Bronchial epithelial cell (primary cell): ENCODE results near the gene CSK. TPM values are rescaled to one million over a fixed set of nuclear protein-coding genes. Genes with fewer than 3 reads are reported as not detected.

Experiments
- DNase-seq: peaks from one replicate; pipeline ENCODE4 v3.0.0-alpha.2; 2010; ENCODE audit warnings: low read depth
- FAIRE-seq: peaks from 2 replicates; lab custom pipeline; 2011; peaks lifted over from hg19 to GRCh38; lab: Jason Lieb, UNC
- H3K27me3 ChIP-seq: 2 replicates; pipeline ENCODE4 v1.5.1; 2011; ENCODE audit warnings: low read length; ENCODE audit not compliant: control insufficient read depth, insufficient read depth
- H3K36me3 ChIP-seq: 2 replicates; pipeline ENCODE4 v1.5.1; 2011; ENCODE audit warnings: low read length; ENCODE audit not compliant: control insufficient read depth, insufficient read depth
- H3K4me3 ChIP-seq: 2 replicates; pipeline ENCODE4 v1.5.1; 2011; ENCODE audit warnings: mild to moderate bottlenecking, low read depth, low read length, control low read depth
- CTCF ChIP-seq: IDR thresholded peaks from 2 replicates; pipeline ENCODE4 v1.5.1; 2011; ENCODE audit warnings: mild to moderate bottlenecking, moderate library complexity, low read length, control low read depth, inconsistent platforms; ENCODE audit not compliant: insufficient read depth, severe bottlenecking
- total RNA-seq: library from RNA; depleted of rRNA; stranded (reverse); fragments of >200 nt; gene quantifications from 2 replicates; pipeline ENCODE4 v1.2.1, GENCODE V29; 2014

Gene CSK
- total RNA-seq, 1 donor from 2014 or later, result 29.2 TPM

- Histone ChIP-seq H3K4me3 (no peak overlapping the region), H3K36me3 (no peaks in the 10 kb centered on the region), H3K27me3 (peaks cover 6% of the 10 kb centered on the region)
- FAIRE-seq (no peak), DNase-seq (peak; percentile 45)
- TF ChIP-seq CTCF, result no peak
Measured at GRCh38 chr15:74773731-74774252, 8.1 kb upstream of the CSK start.

- FAIRE-seq, result no peak
- no peak for DNase-seq
- no peak for TF ChIP-seq CTCF
- Histone ChIP-seq H3K36me3 (no peaks in the 10 kb centered on the region), H3K4me3 (no peak overlapping the region), H3K27me3 (peaks cover 3% of the 10 kb centered on the region)
Measured at GRCh38 chr15:74775132-74775562, 6.7 kb upstream of the CSK start.

GRCh38 chr15:74775894-74776293 is 6.0 kb upstream of the CSK start:
- TF ChIP-seq CTCF, result no peak
- no peak for FAIRE-seq
- peaks cover under 1% of the 10 kb centered on the region for H3K27me3 ChIP-seq
- H3K36me3 ChIP-seq, result no peaks in the 10 kb centered on the region
- no peak overlapping the region for H3K4me3 ChIP-seq
- no peak for DNase-seq

GRCh38 chr15:74776821-74777768 is 4.8 kb upstream of the CSK start:
- FAIRE-seq (no peak), DNase-seq (no peak)
- H3K36me3 ChIP-seq, result no peaks in the 10 kb centered on the region
- no peaks in the 10 kb centered on the region for H3K27me3 ChIP-seq
- H3K4me3 ChIP-seq, result no peak overlapping the region
- TF ChIP-seq CTCF, result no peak

GRCh38 chr15:74777769-74778598 is 3.9 kb upstream of the CSK start:
- TF ChIP-seq CTCF, result no peak
- DNase-seq (no peak), FAIRE-seq (no peak)
- Histone ChIP-seq H3K27me3 (no peaks in the 10 kb centered on the region), H3K36me3 (no peaks in the 10 kb centered on the region), H3K4me3 (no peak overlapping the region)
